Measurements from ENCODE around the gene CXXC5. TPM values are rescaled to one million over a fixed set of nuclear protein-coding genes. Genes with fewer than 3 reads are reported as not detected.
"Not testable (repeated sequence)": the region's sequence is repeated elsewhere in the genome, so short reads cannot be mapped to it uniquely, and the experiment has no call there.

Gene CXXC5
- total RNA-seq, 1 donor from 2014 or later: 37.3 TPM

- no peaks in the 10 kb centered on the region for H3K9me3 Mint-ChIP-seq (ENCODE audit: unreplicated experiment)
- peak; percentile 39 for DNase-seq (ENCODE audit: low spot score)
- H3K36me3 Mint-ChIP-seq (ENCODE audit: low read depth, unreplicated experiment): peaks cover 4% of the 10 kb centered on the region
- no peak overlapping the region for H3K27ac Mint-ChIP-seq (ENCODE audit: unreplicated experiment)
- H3K27me3 Mint-ChIP-seq (ENCODE audit: unreplicated experiment): peaks cover 24% of the 10 kb centered on the region
- H3K4me3 Mint-ChIP-seq (ENCODE audit: unreplicated experiment): peak overlapping the region; percentile 59
- H3K4me1 Mint-ChIP-seq (ENCODE audit: unreplicated experiment): peaks cover 22% of the 10 kb centered on the region
- no peak for TF ChIP-seq CTCF (IDR thresholded peaks at IDR 0.05; ENCODE audit: unreplicated experiment)
These were observed 63.7 kb downstream of the CXXC5 start for GRCh38 chr5:139711906-139712224.

GRCh38 chr5:139712412-139712811 is 64.3 kb downstream of the CXXC5 start:
- no peak for DNase-seq (ENCODE audit: low spot score)
- H3K4me1 Mint-ChIP-seq (ENCODE audit: unreplicated experiment): peaks cover 19% of the 10 kb centered on the region
- peaks cover 4% of the 10 kb centered on the region for H3K36me3 Mint-ChIP-seq (ENCODE audit: low read depth, unreplicated experiment)
- H3K27me3 Mint-ChIP-seq (ENCODE audit: unreplicated experiment): peaks cover 22% of the 10 kb centered on the region
- H3K4me3 Mint-ChIP-seq (ENCODE audit: unreplicated experiment): no peak overlapping the region
- H3K9me3 Mint-ChIP-seq (ENCODE audit: unreplicated experiment): no peaks in the 10 kb centered on the region
- peak overlapping the region; percentile 9 for H3K27ac Mint-ChIP-seq (ENCODE audit: unreplicated experiment)
- TF ChIP-seq CTCF (IDR thresholded peaks at IDR 0.05; ENCODE audit: unreplicated experiment): no peak

GRCh38 chr5:139713898-139714297 is 65.7 kb downstream of the CXXC5 start:
- H3K27ac Mint-ChIP-seq (ENCODE audit: unreplicated experiment); H3K4me1 Mint-ChIP-seq (ENCODE audit: unreplicated experiment); H3K9me3 Mint-ChIP-seq (ENCODE audit: unreplicated experiment); H3K36me3 Mint-ChIP-seq (ENCODE audit: low read depth, unreplicated experiment); H3K4me3 Mint-ChIP-seq (ENCODE audit: unreplicated experiment); DNase-seq (ENCODE audit: low spot score): not testable (repeated sequence)
- H3K27me3 Mint-ChIP-seq (ENCODE audit: unreplicated experiment): peaks cover 14% of the 10 kb centered on the region

GRCh38 chr5:139717221-139717620 is 69.1 kb downstream of the CXXC5 start:
- Mint-ChIP-seq H3K36me3 (ENCODE audit: low read depth, unreplicated experiment) (peaks cover 9% of the 10 kb centered on the region), H3K4me1 (ENCODE audit: unreplicated experiment) (peaks cover 6% of the 10 kb centered on the region), H3K27ac (ENCODE audit: unreplicated experiment) (no peak overlapping the region), H3K4me3 (ENCODE audit: unreplicated experiment) (no peak overlapping the region), H3K9me3 (ENCODE audit: unreplicated experiment) (peaks cover 5% of the 10 kb centered on the region), H3K27me3 (ENCODE audit: unreplicated experiment) (peaks cover 8% of the 10 kb centered on the region)
- no peak for TF ChIP-seq CTCF (IDR thresholded peaks at IDR 0.05; ENCODE audit: unreplicated experiment)
- no peak for DNase-seq (ENCODE audit: low spot score)

GRCh38 chr5:139718403-139718802 is 70.3 kb downstream of the CXXC5 start:
- not testable (repeated sequence) for H3K4me1 Mint-ChIP-seq (ENCODE audit: unreplicated experiment); H3K27me3 Mint-ChIP-seq (ENCODE audit: unreplicated experiment); H3K27ac Mint-ChIP-seq (ENCODE audit: unreplicated experiment); H3K9me3 Mint-ChIP-seq (ENCODE audit: unreplicated experiment); DNase-seq (ENCODE audit: low spot score); H3K36me3 Mint-ChIP-seq (ENCODE audit: low read depth, unreplicated experiment)
- H3K4me3 Mint-ChIP-seq (ENCODE audit: unreplicated experiment): peak overlapping the region; percentile 47

- not testable (repeated sequence) for H3K27ac Mint-ChIP-seq (ENCODE audit: unreplicated experiment); H3K4me3 Mint-ChIP-seq (ENCODE audit: unreplicated experiment)
These were observed 71.8 kb downstream of the CXXC5 start for GRCh38 chr5:139719970-139720369.

More at GRCh38 chr5:139719970-139720369, 71.8 kb downstream of the CXXC5 start:
- not testable (repeated sequence) for H3K4me1 Mint-ChIP-seq (ENCODE audit: unreplicated experiment); H3K27me3 Mint-ChIP-seq (ENCODE audit: unreplicated experiment); H3K9me3 Mint-ChIP-seq (ENCODE audit: unreplicated experiment); DNase-seq (ENCODE audit: low spot score); H3K36me3 Mint-ChIP-seq (ENCODE audit: low read depth, unreplicated experiment)

Data from endothelial cell (in vitro differentiated cells).